HS-27A (cell line): ENCODE measurements around the gene HES7.

Experiments
- DNase-seq: peaks from one replicate; pipeline ENCODE4 v3.0.0-alpha.2; 2012; ENCODE audit warnings: low read depth, missing footprints

The HES7 gene

GRCh38 chr17:8072729-8073461 is 51.0 kb downstream of the HES7 start:
- no peak for DNase-seq

- no peak for DNase-seq
These were observed 51.6 kb downstream of the HES7 start for GRCh38 chr17:8072341-8072728.

DNA sequence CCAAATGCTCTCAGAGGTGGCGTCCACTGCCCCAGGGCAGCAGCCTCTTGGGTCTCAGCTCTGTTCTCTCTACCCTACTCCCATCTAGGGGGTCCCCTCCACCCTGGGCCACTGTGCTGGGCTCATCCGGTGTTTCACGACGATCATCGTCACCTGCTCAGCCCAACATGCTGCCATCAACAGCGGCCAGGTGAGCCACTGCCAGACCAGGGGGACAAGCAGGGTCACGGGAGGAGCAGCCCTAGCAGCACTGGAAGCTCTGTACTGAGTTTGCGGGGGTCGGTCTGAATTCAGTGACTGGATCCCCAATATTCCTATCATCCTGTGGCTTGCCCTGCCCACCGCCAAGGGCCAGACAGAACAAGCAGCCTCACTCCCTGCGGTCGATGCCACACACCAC is 52.4 kb downstream of the HES7 start:
- DNase-seq, result no peak
